K562 (cell line): ENCODE data around the gene CDYL. TPM values are rescaled to one million over a fixed set of nuclear protein-coding genes. Genes with fewer than 3 reads are reported as not detected.

Experiments
- BRCA1 ChIP-seq, 2 experiments: fragments of 450-650 bp in 1 of 2; sonication (generic) in 1 of 2; formaldehyde crosslinking in 1 of 2; IDR thresholded peaks; 2 replicates each; pipeline versions ENCODE4 v1.5.0 to v1.6.1; 2017 to 2020; ENCODE audit warnings: mild to moderate bottlenecking in 1 of 2, missing genetic modification reagents in 1 of 2
- CCAR2 ChIP-seq: fragments of 200-400 bp; formaldehyde crosslinking; IDR thresholded peaks from 2 replicates; pipeline ENCODE4 v1.6.1; 2017; ENCODE audit warnings: mild to moderate bottlenecking, low read depth, low read length
- CEBPB ChIP-seq: fragments of 450-650 bp; IDR thresholded peaks from 2 replicates; pipeline ENCODE4 v1.6.1; 2016; ENCODE audit warnings: missing genetic modification characterization, missing compliant biosample characterization
- CHD2 ChIP-seq: IDR thresholded peaks from 2 replicates; pipeline ENCODE4 v1.6.1; 2011; ENCODE audit warnings: low read depth, low read length
- CXXC5 ChIP-seq: fragments of 250-450 bp; sonication (Bioruptor Pico); IDR thresholded peaks from 2 replicates; pipeline ENCODE4 v1.8.0; 2022; ENCODE audit warnings: inconsistent platforms, mild to moderate bottlenecking, moderate library complexity
- ERF ChIP-seq: fragments of 450-650 bp; formaldehyde crosslinking; IDR thresholded peaks from 2 replicates; pipeline ENCODE4 v1.4.0; 2020; ENCODE audit warnings: mild to moderate bottlenecking, mixed read lengths
- ESRRA ChIP-seq: fragments of 450-650 bp; IDR thresholded peaks from 2 replicates; pipeline ENCODE4 v1.6.1; 2014; ENCODE audit warnings: low read depth, mild to moderate bottlenecking, moderate library complexity, borderline replicate concordance
- ETV6 ChIP-seq, 3 experiments: fragments of 150-350 bp in 1 of 3; sonication (generic) in 1 of 3; formaldehyde crosslinking in 1 of 3; IDR thresholded peaks; 2 replicates each; pipeline versions ENCODE4 v1.6.1 to v1.8.0; 2014 to 2022; ENCODE audit warnings: borderline replicate concordance in 2 of 3, low read depth in 2 of 3, antibody characterized with exemption in 1 of 3, low read length in 1 of 3, mild to moderate bottlenecking in 1 of 3, missing genetic modification reagents in 1 of 3
- HDAC3 ChIP-seq: fragments of 450-650 bp; IDR thresholded peaks from 2 replicates; pipeline ENCODE4 v1.6.1; 2018; ENCODE audit warnings: borderline replicate concordance, mild to moderate bottlenecking, moderate library complexity; ENCODE audit not compliant: partially characterized antibody
- KDM1A ChIP-seq, 2 experiments: fragments of 450-650 bp; IDR thresholded peaks; 2 replicates each; pipeline ENCODE4 v1.6.1; 2016; ENCODE audit warnings: mild to moderate bottlenecking in 2 of 2
- KLF1 ChIP-seq: fragments of 450-650 bp; IDR thresholded peaks from 2 replicates; pipeline ENCODE4 v1.6.1; 2016; ENCODE audit warnings: missing genetic modification characterization, missing compliant biosample characterization
- LEF1 ChIP-seq: fragments of 450-650 bp; IDR thresholded peaks from 2 replicates; pipeline ENCODE4 v1.6.1; 2016; ENCODE audit warnings: mild to moderate bottlenecking
- MED1 ChIP-seq: sonication (generic); formaldehyde crosslinking; IDR thresholded peaks from 2 replicates; pipeline ENCODE4 v1.8.1; 2023; ENCODE audit warnings: missing genetic modification reagents, borderline replicate concordance
- MEIS2 ChIP-seq: fragments of 450-650 bp; IDR thresholded peaks from 2 replicates; pipeline ENCODE4 v1.6.1; 2014; ENCODE audit warnings: mild to moderate bottlenecking; ENCODE audit not compliant: partially characterized antibody
- MYC ChIP-seq, 2 experiments: fragments of 250-450 bp in 1 of 2; sonication (Bioruptor Pico) in 1 of 2; IDR thresholded peaks; 2 replicates each; pipeline versions ENCODE4 v1.5.1 to v1.6.1; 2012 to 2021; ENCODE audit warnings: low read depth in 2 of 2, borderline replicate concordance in 1 of 2, improper control_type of control experiment in 1 of 2, low read length in 1 of 2, mild to moderate bottlenecking in 1 of 2, moderate library complexity in 1 of 2
- SOX6 ChIP-seq: fragments of 450-650 bp; IDR thresholded peaks from 2 replicates; pipeline ENCODE4 v1.6.1; 2014; ENCODE audit warnings: mild to moderate bottlenecking
- TAF1 ChIP-seq: IDR thresholded peaks from 2 replicates; pipeline ENCODE4 v1.6.1; 2011; ENCODE audit warnings: mild to moderate bottlenecking, low read length, moderate library complexity; ENCODE audit not compliant: insufficient read depth, control insufficient read depth, severe bottlenecking; ENCODE audit errors: extremely low read depth
- ZNF140 ChIP-seq: fragments of 250-450 bp; sonication (Bioruptor Pico); IDR thresholded peaks from 2 replicates; pipeline ENCODE4 v1.8.0; 2021; ENCODE audit warnings: moderate library complexity, mild to moderate bottlenecking, inconsistent platforms
- ZNF347 ChIP-seq: fragments of 450-650 bp; formaldehyde crosslinking; IDR thresholded peaks from 2 replicates; pipeline ENCODE4 v1.4.0; 2020; ENCODE audit warnings: low read depth, mild to moderate bottlenecking, moderate library complexity
- polyA plus RNA-seq, 8 experiments: library from polyadenylated mRNA; depleted of rRNA in 4 of 8; stranded (reverse) in 5 of 8; unstranded in 3 of 8; fragments of >200 nt; fragmentation: Nextera tagmentation in 2 of 8; fragmentation: Illumina TruSeq in 1 of 8; extraction: Ambion mirVana in 2 of 8; extraction: Trizol in 1 of 8; gene quantifications; 2 replicates each; pipeline versions ENCODE4 v1.2.1 to v1.2.3, GENCODE V29; 2011 to 2014; ENCODE audit warnings: inconsistent platforms in 1 of 8, missing spikeins in 1 of 8
- total RNA-seq, 7 experiments: library from RNA; depleted of rRNA in 6 of 7; stranded (reverse); fragments of >200 nt in 6 of 7; fragmentation: Illumina TruSeq in 2 of 7; extraction: Trizol in 2 of 7; gene quantifications; 2 replicates each; pipeline versions ENCODE4 v1.2.1 to v1.2.3, GENCODE V29; 2011 to 2021; ENCODE audit warnings: low replicate concordance in 1 of 7
- TF ChIP-seq, protein P1 (sequence below): fragments of 450-650 bp; conservative IDR thresholded peaks from 2 replicates; pipeline ENCODE4 v1.6.1; 2016; ENCODE audit warnings: missing genetic modification characterization, low read depth, mild to moderate bottlenecking, control low read depth, missing compliant biosample characterization
- TF ChIP-seq, protein P2 (sequence below): sonication (generic); formaldehyde crosslinking; IDR thresholded peaks from 2 replicates; pipeline ENCODE4 v1.8.0; 2022; ENCODE audit warnings: mild to moderate bottlenecking, missing genetic modification reagents
- TF ChIP-seq, protein P3 (sequence below): fragments of 450-650 bp; formaldehyde crosslinking; IDR thresholded peaks from 2 replicates; pipeline ENCODE4 v1.4.0; 2020; ENCODE audit warnings: mild to moderate bottlenecking, moderate library complexity
- TF ChIP-seq, protein P4 (sequence below): fragments of 250-450 bp; sonication (Bioruptor Pico); IDR thresholded peaks from 2 replicates; pipeline ENCODE4 v1.6.1; 2021; ENCODE audit warnings: mild to moderate bottlenecking

The CDYL gene
- total and polyA plus RNA-seq, 9 of the 15 experiments (the other 6 are each of a cell fraction or from before 2014, with no cell fraction given), result 8.1 to 45.8 (median 40.8) TPM

DNA sequence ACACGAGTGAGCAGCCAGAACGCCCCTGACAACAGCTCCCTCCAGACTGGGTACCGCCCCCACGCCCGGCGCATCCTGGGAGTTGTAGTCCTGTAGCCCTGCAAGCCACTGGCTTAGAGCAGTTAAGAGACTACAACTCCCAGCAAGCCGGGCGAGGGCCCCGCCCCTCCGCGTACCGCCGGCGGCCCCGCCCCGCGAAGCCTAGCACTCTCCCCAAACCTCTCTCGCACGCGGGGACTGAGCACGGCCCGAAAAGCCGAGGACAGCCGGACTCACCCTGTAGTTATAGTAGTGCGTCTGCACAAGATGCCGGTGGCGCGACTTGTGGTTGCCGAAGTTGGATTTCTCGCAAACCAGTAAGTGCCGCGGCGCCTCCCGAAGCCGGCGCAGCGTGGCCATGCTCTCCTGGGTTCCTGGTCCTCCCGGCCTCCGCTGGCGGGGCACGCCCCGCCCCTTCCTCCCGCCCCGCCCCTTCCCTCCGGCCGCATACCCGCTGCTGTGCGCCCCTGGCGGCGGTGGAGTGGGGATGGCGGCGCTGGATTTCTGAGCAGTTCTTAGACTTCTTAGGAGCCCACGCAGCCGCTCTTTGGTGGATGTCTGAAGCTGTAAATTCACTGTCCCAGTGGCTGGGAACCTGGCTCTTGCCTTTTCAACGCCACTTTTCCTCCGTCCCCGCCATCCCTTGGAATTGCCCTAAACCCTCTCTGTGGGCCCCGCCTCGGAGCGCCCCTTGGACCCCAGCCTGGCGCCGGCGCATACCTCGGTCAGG, 227.6 kb downstream of the CDYL start, which contains the start of gene RPP40 (continued):
- TF ChIP-seq BRCA1 (IDR thresholded peaks at IDR 0.05) (no peak), BRCA1 (CRISPR knock-in tag; IDR thresholded peaks at IDR 0.05) (no peak), LEF1 (0 out of 2 replicates have a peak, but pooled peaks have one; percentile 13), SOX6 (0 out of 2 replicates have a peak, but pooled peaks have one; percentile 27), ETV6 (IDR thresholded peaks at IDR 0.05; ENCODE audit: borderline replicate concordance in 1 of 2, low read depth in 2 of 2, low read length in 1 of 2) (no peak), ETV6 (CRISPR knock-in tag; IDR thresholded peaks at IDR 0.05; ENCODE audit: borderline replicate concordance) (no peak), MED1 (CRISPR knock-in tag) (no peak), ERF (CRISPR knock-in tag) (no peak), MEIS2 (no peak), CHD2 (peak; percentile 28; the same call in 1 of the 2 replicates), KDM1A (IDR thresholded peaks at IDR 0.05) (no peak), CEBPB (tag) (no peak), CCAR2 (no peak), ZNF347 (CRISPR knock-in tag) (no peak), ZNF140 (CRISPR knock-in tag) (no peak), TAF1 (peak; percentile 89), HDAC3 (no peak), KLF1 (tag) (no peak), ESRRA (no peak), CXXC5 (CRISPR knock-in tag) (peak; percentile 94), MYC (IDR thresholded peaks at IDR 0.05; ENCODE audit: low read depth, low read length) (peak; percentile 97), MYC (CRISPR knock-in tag; IDR thresholded peaks at IDR 0.05; ENCODE audit: borderline replicate concordance, low read depth) (peak; percentile 57; the same call in 1 of the 2 replicates)
- TF ChIP-seq, protein P1, sequence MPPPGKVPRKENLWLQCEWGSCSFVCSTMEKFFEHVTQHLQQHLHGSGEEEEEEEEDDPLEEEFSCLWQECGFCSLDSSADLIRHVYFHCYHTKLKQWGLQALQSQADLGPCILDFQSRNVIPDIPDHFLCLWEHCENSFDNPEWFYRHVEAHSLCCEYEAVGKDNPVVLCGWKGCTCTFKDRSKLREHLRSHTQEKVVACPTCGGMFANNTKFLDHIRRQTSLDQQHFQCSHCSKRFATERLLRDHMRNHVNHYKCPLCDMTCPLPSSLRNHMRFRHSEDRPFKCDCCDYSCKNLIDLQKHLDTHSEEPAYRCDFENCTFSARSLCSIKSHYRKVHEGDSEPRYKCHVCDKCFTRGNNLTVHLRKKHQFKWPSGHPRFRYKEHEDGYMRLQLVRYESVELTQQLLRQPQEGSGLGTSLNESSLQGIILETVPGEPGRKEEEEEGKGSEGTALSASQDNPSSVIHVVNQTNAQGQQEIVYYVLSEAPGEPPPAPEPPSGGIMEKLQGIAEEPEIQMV (tag), result no peak
- TF ChIP-seq, protein P2, sequence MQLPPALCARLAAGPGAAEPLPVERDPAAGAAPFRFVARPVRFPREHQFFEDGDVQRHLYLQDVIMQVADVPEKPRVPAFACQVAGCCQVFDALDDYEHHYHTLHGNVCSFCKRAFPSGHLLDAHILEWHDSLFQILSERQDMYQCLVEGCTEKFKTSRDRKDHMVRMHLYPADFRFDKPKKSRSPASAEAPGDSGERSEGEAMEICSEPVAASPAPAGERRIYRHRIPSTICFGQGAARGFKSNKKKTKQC (CRISPR knock-in tag), result peak; percentile 96
- TF ChIP-seq, protein P3, sequence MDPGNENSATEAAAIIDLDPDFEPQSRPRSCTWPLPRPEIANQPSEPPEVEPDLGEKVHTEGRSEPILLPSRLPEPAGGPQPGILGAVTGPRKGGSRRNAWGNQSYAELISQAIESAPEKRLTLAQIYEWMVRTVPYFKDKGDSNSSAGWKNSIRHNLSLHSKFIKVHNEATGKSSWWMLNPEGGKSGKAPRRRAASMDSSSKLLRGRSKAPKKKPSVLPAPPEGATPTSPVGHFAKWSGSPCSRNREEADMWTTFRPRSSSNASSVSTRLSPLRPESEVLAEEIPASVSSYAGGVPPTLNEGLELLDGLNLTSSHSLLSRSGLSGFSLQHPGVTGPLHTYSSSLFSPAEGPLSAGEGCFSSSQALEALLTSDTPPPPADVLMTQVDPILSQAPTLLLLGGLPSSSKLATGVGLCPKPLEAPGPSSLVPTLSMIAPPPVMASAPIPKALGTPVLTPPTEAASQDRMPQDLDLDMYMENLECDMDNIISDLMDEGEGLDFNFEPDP (CRISPR knock-in tag), result no peak
- TF ChIP-seq, protein P4, sequence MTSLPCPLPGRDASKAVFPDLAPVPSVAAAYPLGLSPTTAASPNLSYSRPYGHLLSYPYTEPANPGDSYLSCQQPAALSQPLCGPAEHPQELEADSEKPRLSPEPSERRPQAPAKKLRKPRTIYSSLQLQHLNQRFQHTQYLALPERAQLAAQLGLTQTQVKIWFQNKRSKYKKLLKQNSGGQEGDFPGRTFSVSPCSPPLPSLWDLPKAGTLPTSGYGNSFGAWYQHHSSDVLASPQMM (CRISPR knock-in tag), result no peak
